Measurements from ENCODE around the gene UQCC3. TPM values are rescaled to one million over a fixed set of nuclear protein-coding genes. Genes with fewer than 3 reads are reported as not detected.
A peak's percentile ranks its signal among the peaks of the same experiment; 100 is the strongest.

UQCC3 gene
- total RNA-seq, 6 experiments from 2014 or later, result 4.0 to 6.3 (median 5.3) TPM

- Histone ChIP-seq H3K27me3 (no peaks in the 10 kb centered on the region), H3K4me3 (no peak overlapping the region), H3K36me3 (peaks cover 0 to 26% (median 0%) of the 10 kb centered on the region in 4 donors), H3K9me3 (no peaks in the 10 kb centered on the region), H3K27ac (no peak overlapping the region), H3K4me1 (peaks cover 0 to 31% (median 13%) of the 10 kb centered on the region in 4 donors)
- 58% methylated on average over 5 of the region's 6 CpGs for WGBS (ENCODE audit: insufficient coverage, low coverage, low lambda C conversion rate, missing lambda C conversion rate)
- intact Hi-C loops (cut with DNase I), result loop anchor here in 1 of 2 donors (10.0 kb wide), 1 partner anchor 62 kb away; the partner anchor contains the start of genes EML3 and ROM1
- DNase-seq (no peak), ATAC-seq (no peak)
- no peak for TF ChIP-seq CTCF (IDR thresholded peaks at IDR 0.05)
- no peak for TF ChIP-seq POLR2A (IDR thresholded peaks at IDR 0.05)
Observed at GRCh38 chr11:62677156-62677555, 5.7 kb downstream of the UQCC3 start.

GRCh38 chr11:62677714-62678113, 6.2 kb downstream of the UQCC3 start:
- Histone ChIP-seq H3K4me3 (peak overlapping the region in 1 of 3 donors; percentile 99), H3K27me3 (no peaks in the 10 kb centered on the region), H3K36me3 (peaks cover 0 to 26% (median 0%) of the 10 kb centered on the region in 4 donors), H3K4me1 (peaks cover 0 to 25% (median 12%) of the 10 kb centered on the region in 4 donors), H3K9me3 (no peaks in the 10 kb centered on the region), H3K27ac (no peak overlapping the region)
- DNase-seq (no peak), ATAC-seq (no peak)
- TF ChIP-seq CTCF (IDR thresholded peaks at IDR 0.05), result no peak
- TF ChIP-seq POLR2A (IDR thresholded peaks at IDR 0.05), result no peak
- WGBS (ENCODE audit: insufficient coverage, low coverage, low lambda C conversion rate, missing lambda C conversion rate), result 78% methylated on average over 14 of the region's 15 CpGs
- intact Hi-C loops (cut with DNase I), result loop anchor here in 1 of 2 donors (10.0 kb wide), 1 partner anchor 63 kb away; the partner anchor contains the start of genes EML3 and ROM1

- peaks cover 0 to 19% (median 8%) of the 10 kb centered on the region in 4 donors for H3K4me1 ChIP-seq
- no peaks in the 10 kb centered on the region for H3K27me3 ChIP-seq
- H3K36me3 ChIP-seq, result peaks cover 0 to 23% (median 0%) of the 10 kb centered on the region in 4 donors
- 0% methylated on average over 6 of the region's 16 CpGs for WGBS (ENCODE audit: insufficient coverage, low coverage, low lambda C conversion rate, missing lambda C conversion rate)
- DNase-seq (no peak), ATAC-seq (peak in 1 of 4 donors; percentile 8)
- no peaks in the 10 kb centered on the region for H3K9me3 ChIP-seq
- H3K4me3 ChIP-seq, result peak overlapping the region; percentile 96 to 99 (median 98)
- intact Hi-C loops (cut with DNase I), result loop anchor here in 1 of 2 donors (10.0 kb wide), 1 partner anchor 64 kb away; the partner anchor contains the start of genes EML3 and ROM1
- TF ChIP-seq POLR2A (IDR thresholded peaks at IDR 0.05), result no peak
- TF ChIP-seq CTCF (IDR thresholded peaks at IDR 0.05), result no peak
- H3K27ac ChIP-seq, result peak overlapping the region; percentile 43 to 78 (median 71)
Observed at GRCh38 chr11:62678433-62678769, 6.9 kb downstream of the UQCC3 start.

GRCh38 chr11:62678770-62679696, 7.6 kb downstream of the UQCC3 start, which contains the start of gene UBXN1:
Gene UBXN1 (minus strand): TSS chr11:62679073. CDS start chr11:62678923, 150 bp downstream.
- 21% methylated on average over 17 of the region's 55 CpGs for WGBS (ENCODE audit: insufficient coverage, low coverage, low lambda C conversion rate, missing lambda C conversion rate)
- Histone ChIP-seq H3K9me3 (no peaks in the 10 kb centered on the region), H3K27me3 (no peaks in the 10 kb centered on the region), H3K27ac (peak within 1 kb of the TSS; percentile 43 to 78 (median 71)), H3K4me1 (peaks cover 0 to 19% (median 8%) of the 10 kb centered on the region in 4 donors), H3K36me3 (peaks cover 0 to 18% (median 0%) of the 10 kb centered on the region in 4 donors), H3K4me3 (peak within 1 kb of the TSS; percentile 96 to 99 (median 98))
- ATAC-seq, result peak; percentile 81 to 93 (median 90)
- intact Hi-C loops (cut with DNase I), result loop anchor here in 1 of 2 donors (10.0 kb wide), 1 partner anchor 64 kb away; the partner anchor contains the start of genes EML3 and ROM1
- peak; percentile 72 for TF ChIP-seq POLR2A (IDR thresholded peaks at IDR 0.05)
- no peak for TF ChIP-seq CTCF (IDR thresholded peaks at IDR 0.05)
- DNase-seq, result peak; percentile 86 to 92 (median 90)
